Heart right ventricle (tissue), 16 donors: ENCODE results near the gene NPHP1. TPM values are rescaled to one million over a fixed set of nuclear protein-coding genes. Genes with fewer than 3 reads are reported as not detected.
"Not testable (repeated sequence)": the region's sequence is repeated elsewhere in the genome, so short reads cannot be mapped to it uniquely, and the experiment has no call there.

Experiments
- ATAC-seq, 8 donors: fragments of 200-7000 bp; cut with Tn5 transposase; one replicate each; pipeline ENCODE4 v1.9.1; 2020; ENCODE audit warnings: mild to moderate bottlenecking in 8 of 8, moderate library complexity in 8 of 8, moderate number of reproducible peaks in 1 of 8
- DNase-seq, 2 donors: peaks; one replicate each; pipeline ENCODE4 v3.0.0-alpha.2; 2020
- H3K27ac ChIP-seq, 10 donors: fragments of 200-600 bp; sonication (generic) in 2 of 10; one replicate each; pipeline versions ENCODE4 v1.5.0 to v1.8.0; 2020 to 2022; ENCODE audit warnings: mild to moderate bottlenecking in 3 of 10
- H3K27me3 ChIP-seq, 7 donors: fragments of 200-600 bp; one replicate each; pipeline ENCODE4 v1.8.0; 2021 to 2022; ENCODE audit warnings: mild to moderate bottlenecking in 2 of 7
- H3K36me3 ChIP-seq, 9 donors: fragments of 200-600 bp; sonication (generic) in 1 of 9; one replicate each; pipeline versions ENCODE4 v1.5.0 to v1.8.0; 2020 to 2022; ENCODE audit warnings: mild to moderate bottlenecking in 2 of 9
- H3K4me1 ChIP-seq, 9 donors: fragments of 200-600 bp; sonication (generic) in 1 of 9; one replicate each; pipeline versions ENCODE4 v1.5.0 to v1.8.0; 2020 to 2022; ENCODE audit warnings: mild to moderate bottlenecking in 4 of 9
- H3K4me3 ChIP-seq, 10 donors: fragments of 200-600 bp; sonication (generic) in 2 of 10; one replicate each; pipeline versions ENCODE4 v1.5.0 to v1.8.0; 2020 to 2022; ENCODE audit warnings: mild to moderate bottlenecking in 7 of 10, moderate library complexity in 2 of 10
- H3K9me3 ChIP-seq, 11 donors: fragments of 200-600 bp in 10 of 11; sonication (generic) in 2 of 11; one replicate each; pipeline versions ENCODE4 v1.5.0 to v1.8.0; 2013 to 2022; ENCODE audit warnings: mild to moderate bottlenecking in 2 of 11, control low read depth in 1 of 11, moderate library complexity in 1 of 11
- WGBS, 2 donors: extraction: QIAGEN DNeasy Blood & Tissue Kit; methylation state at CpG; one replicate each; pipeline ENCODE4 v1.1.7; 2013; ENCODE audit warnings: inconsistent platforms in 1 of 2; 5-methylcytosine and 5-hydroxymethylcytosine counted together
- intact Hi-C, 10 donors: fragments of 100-400 bp; cut with DNase I; formaldehyde crosslinking; loops; one replicate each; pipeline versions ENCODE4 v1.11.1 to v1.14.2; 2022
- polyA plus RNA-seq, 2 donors: library from polyadenylated mRNA; stranded (reverse); fragments of 200-250 nt; gene quantifications; one replicate each; pipeline ENCODE4 v1.2.3, GENCODE V29; 2013
- total RNA-seq, 10 donors: library from RNA; stranded (reverse); fragmentation: NEBNext Ultra II Directional in 3 of 10; extraction: Animal tissue kit (Norgen Biotek cat#: 25700) in 3 of 10; gene quantifications; one replicate each; pipeline versions ENCODE4 v1.2.1 to v1.2.4, GENCODE V29; 2021 to 2023
- TF ChIP-seq, protein P1 (sequence below), 9 donors: fragments of 200-600 bp; sonication (generic) in 2 of 9; IDR thresholded peaks; one replicate each; pipeline versions ENCODE4 v1.5.0 to v1.8.0; 2021 to 2022; ENCODE audit warnings: antibody characterized with exemption in 9 of 9, mild to moderate bottlenecking in 5 of 9, moderate library complexity in 1 of 9
- donor health status: Arrhythmogenic right ventricular cardiomyopathy.
- donor health status: ischemic (EF 13 %, LVEDD 7.1; RV severe dilation, severe dysfunction).
- donor health status: healthy with polysubstance abuse.
- donor health status: DM: no; HTN: yes; CAD: no.
- donor health status: DM: no; HTN: no; CAD: no.
- donor health status: ischemic (EF 25% LVEDD 6.9; RV normal size, moderate dysfunction).
- donor health status: ischemic (EF 25% LVEDD 5.7; RV mildly dilated, moderate dysfunction).
- donor health status: healthy.
- donor health status: DM: yes; HTN: yes; CAD: no.
- donor health status: Ischemic cardiomyopathy.
- donor health status: ischemic (EF 35%, LVEDD 5.7; RV mildly dilated, moderate dysfunction).
- donor health status: nonischemic (EF 11% LVEDD 7.7; RV severe dilation, severe dysfunction).
- donor health status: DM: yes; HTN: yes; CAD: no.
- donor health status: PGD.
- donor health status: ischemic (EF 29% LVEDD 5.4; RV normal size, mild dysfunction).
- donor health status: nonischemic (EF 23%, LVEDD 6.1; RV moderate dilation, normal function).

The NPHP1 gene
- total and polyA plus RNA-seq, 12 donors: 4.4 to 9.0 (median 6.3) TPM

DNA sequence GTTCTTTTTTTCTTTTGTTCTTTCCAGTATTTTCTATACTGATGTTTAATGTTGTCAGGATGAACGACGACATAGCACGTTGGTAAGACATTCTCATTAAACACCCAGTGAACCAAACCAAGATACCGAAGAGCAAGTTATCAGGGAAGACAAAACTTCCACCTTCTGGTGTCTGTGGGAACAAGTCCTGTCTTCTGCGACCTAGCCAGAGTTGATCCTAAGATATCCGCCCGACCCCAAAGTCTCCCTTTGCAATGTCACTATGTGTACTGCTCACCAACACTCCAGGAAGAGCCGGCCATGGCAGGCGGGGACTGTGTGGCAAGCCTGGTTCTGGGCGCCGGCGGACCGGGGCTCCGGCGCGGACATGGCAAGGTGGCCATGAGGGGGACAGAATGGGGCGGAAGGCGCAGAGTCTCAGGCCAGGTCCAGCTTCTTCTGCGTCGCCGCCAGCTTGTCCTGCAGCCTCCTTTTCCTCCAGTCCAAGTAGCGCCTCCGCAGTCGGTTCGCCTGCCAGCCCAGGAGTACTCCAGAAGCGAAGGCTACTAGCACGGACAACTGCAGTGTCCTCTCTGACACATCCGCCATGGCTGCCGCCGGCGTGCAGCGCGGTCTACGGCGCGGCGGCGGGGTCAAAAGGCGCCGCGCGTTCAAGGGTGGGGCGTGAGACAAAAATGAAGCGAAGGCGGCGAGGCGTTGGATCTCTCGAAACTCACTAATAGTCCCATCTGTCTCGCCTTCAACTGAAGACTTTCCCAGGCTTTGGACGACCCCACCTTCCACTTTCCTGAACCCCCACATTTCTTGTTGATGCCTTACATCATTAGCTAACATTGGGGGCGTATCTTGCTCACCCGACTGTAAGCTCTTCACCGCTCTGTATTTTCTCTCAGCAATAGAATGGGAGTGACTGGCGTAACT lies 7.4 kb upstream of the NPHP1 start, which contains the start of gene MTLN:
TSS of gene MTLN (minus strand) at position 610 of the 921 bp plus-strand sequence. CDS start at position 588, 22 bp downstream.
- H3K4me3 ChIP-seq: peak within 1 kb of the TSS; percentile 51 to 84 (median 78)
- peaks cover 0 to 7% (median 0%) of the 10 kb centered on the region in 11 donors for H3K9me3 ChIP-seq
- H3K36me3 ChIP-seq: peaks cover 0 to 27% (median 12%) of the 10 kb centered on the region in 9 donors
- peaks cover 0 to 24% (median 11%) of the 10 kb centered on the region in 9 donors for H3K4me1 ChIP-seq
- WGBS, 2 donors: 0 to 3% methylated on average over 54 of the region's 54 CpGs
- intact Hi-C loops: no loop called here
- peaks cover 0 to 17% (median 0%) of the 10 kb centered on the region in 7 donors for H3K27me3 ChIP-seq
- ATAC-seq: peak; percentile 90 to 97 (median 94)
- peak; percentile 69 to 77 for DNase-seq
- TF ChIP-seq, protein P1, sequence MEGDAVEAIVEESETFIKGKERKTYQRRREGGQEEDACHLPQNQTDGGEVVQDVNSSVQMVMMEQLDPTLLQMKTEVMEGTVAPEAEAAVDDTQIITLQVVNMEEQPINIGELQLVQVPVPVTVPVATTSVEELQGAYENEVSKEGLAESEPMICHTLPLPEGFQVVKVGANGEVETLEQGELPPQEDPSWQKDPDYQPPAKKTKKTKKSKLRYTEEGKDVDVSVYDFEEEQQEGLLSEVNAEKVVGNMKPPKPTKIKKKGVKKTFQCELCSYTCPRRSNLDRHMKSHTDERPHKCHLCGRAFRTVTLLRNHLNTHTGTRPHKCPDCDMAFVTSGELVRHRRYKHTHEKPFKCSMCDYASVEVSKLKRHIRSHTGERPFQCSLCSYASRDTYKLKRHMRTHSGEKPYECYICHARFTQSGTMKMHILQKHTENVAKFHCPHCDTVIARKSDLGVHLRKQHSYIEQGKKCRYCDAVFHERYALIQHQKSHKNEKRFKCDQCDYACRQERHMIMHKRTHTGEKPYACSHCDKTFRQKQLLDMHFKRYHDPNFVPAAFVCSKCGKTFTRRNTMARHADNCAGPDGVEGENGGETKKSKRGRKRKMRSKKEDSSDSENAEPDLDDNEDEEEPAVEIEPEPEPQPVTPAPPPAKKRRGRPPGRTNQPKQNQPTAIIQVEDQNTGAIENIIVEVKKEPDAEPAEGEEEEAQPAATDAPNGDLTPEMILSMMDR (IDR thresholded peaks at IDR 0.05): peak in 1 of 9 donors; percentile 8
- H3K27ac ChIP-seq: peak within 1 kb of the TSS; percentile 64 to 93 (median 89)

DNA sequence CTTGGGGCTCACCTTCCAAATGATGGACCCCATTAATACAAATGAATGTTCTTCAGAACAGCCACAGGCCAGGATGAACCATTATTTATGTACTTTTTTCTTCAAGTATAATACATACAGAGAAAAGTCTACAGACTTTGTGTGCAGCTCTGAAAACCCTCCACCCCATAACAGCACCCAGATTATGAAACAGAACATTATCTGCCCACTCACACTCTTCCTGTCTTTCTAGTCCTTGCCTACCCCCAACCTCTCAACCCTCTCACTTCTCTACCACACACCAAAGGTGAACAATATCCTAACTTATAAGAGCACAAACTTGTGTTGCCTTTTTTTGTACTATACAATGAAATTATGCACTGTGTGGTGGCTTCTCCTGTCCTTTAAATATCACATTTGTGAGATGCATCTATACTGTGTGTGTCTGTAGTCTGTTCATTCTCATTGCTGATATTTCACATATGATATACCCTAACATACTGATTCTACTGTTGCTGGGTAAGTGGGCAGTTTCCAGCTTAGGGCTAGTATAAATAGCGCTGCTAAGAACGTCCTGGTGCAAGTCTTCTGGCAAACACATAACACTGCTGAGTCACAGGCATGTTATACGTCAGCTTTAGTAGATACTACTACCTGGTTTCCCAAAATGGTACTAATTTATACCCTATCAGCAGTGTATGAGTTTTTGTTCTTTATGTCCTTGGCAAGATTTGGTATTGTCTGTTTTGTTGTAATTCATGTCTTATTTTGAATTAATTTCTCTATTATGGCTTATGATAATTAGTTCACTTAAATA lies 1.0 kb upstream of the NPHP1 start:
- WGBS, 2 donors: 38 to 44% methylated on average over 3 of the region's 3 CpGs
- TF ChIP-seq, protein P1 (IDR thresholded peaks at IDR 0.05): no peak
- peaks cover 0 to 35% (median 16%) of the 10 kb centered on the region in 9 donors for H3K4me1 ChIP-seq
- ATAC-seq (peak in 7 of 8 donors; percentile 39 to 81 (median 76)), DNase-seq (peak in 1 of 2 donors; percentile 33)
- intact Hi-C loops: no loop called here
- peaks cover 0 to 24% (median 10%) of the 10 kb centered on the region in 9 donors for H3K36me3 ChIP-seq
- no peaks in the 10 kb centered on the region for H3K27me3 ChIP-seq
- H3K27ac ChIP-seq: peak overlapping the region in 9 of 10 donors; percentile 50 to 85 (median 74)
- peak overlapping the region in 4 of 10 donors; percentile 80 to 92 (median 88) for H3K4me3 ChIP-seq
- no peaks in the 10 kb centered on the region for H3K9me3 ChIP-seq

DNA sequence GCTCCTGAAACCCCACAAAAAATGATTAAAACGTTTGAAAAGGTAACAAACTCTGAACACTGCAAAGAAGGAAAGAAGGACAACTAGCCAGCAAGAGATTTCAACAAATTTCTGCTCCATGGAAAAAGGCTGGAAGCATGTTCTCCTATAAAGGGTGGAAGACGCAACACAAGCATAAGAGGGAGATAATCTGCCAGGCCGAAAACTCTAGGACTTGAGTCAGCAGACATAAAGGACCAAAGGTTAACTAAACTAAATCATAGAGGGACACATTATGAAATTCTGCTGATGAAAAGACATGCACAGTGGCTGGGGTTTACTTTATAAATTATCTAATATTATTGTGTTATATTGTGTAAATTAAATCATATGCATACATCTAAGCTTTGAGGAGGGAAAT lies 6.8 kb downstream of the NPHP1 start:
- no peaks in the 10 kb centered on the region for H3K4me1 ChIP-seq
- no peak overlapping the region for H3K4me3 ChIP-seq
- 69 to 77% methylated on average over 3 of the region's 3 CpGs for WGBS, 2 donors
- no peaks in the 10 kb centered on the region for H3K9me3 ChIP-seq
- no peak for DNase-seq
- intact Hi-C loops: no loop called here
- H3K36me3 ChIP-seq: peaks cover 0 to 20% (median 0%) of the 10 kb centered on the region in 9 donors
- TF ChIP-seq, protein P1 (IDR thresholded peaks at IDR 0.05): no peak
- no peaks in the 10 kb centered on the region for H3K27me3 ChIP-seq
- no peak for ATAC-seq
- no peak overlapping the region for H3K27ac ChIP-seq

DNA sequence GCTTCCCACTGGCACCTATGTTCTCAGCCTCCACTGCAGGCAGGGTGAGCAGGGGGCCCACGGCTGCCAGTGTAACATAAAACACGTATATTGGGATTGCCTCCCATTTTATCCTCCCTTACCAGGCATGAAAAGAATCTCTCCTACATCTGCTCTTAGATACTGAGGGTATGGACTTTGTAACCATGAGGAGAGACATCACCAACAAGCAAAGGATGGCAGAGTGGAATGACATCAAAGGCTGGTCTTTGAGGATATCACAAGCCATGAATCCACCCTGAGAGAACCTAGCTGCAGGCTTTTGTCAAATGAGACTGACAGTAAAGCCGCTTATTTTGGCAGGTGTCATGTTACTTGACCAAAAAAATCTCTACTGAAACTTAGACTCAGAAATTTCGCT lies 7.4 kb downstream of the NPHP1 start:
- ATAC-seq (no peak), DNase-seq (no peak)
- H3K36me3 ChIP-seq: peaks cover 0 to 20% (median 0%) of the 10 kb centered on the region in 9 donors
- TF ChIP-seq, protein P1 (IDR thresholded peaks at IDR 0.05): no peak
- no peaks in the 10 kb centered on the region for H3K27me3 ChIP-seq
- intact Hi-C loops: no loop called here
- H3K27ac ChIP-seq: no peak overlapping the region
- no peak overlapping the region for H3K4me3 ChIP-seq
- no peaks in the 10 kb centered on the region for H3K9me3 ChIP-seq
- 74 to 76% methylated on average over 4 of the region's 4 CpGs for WGBS, 2 donors
- H3K4me1 ChIP-seq: no peaks in the 10 kb centered on the region

DNA sequence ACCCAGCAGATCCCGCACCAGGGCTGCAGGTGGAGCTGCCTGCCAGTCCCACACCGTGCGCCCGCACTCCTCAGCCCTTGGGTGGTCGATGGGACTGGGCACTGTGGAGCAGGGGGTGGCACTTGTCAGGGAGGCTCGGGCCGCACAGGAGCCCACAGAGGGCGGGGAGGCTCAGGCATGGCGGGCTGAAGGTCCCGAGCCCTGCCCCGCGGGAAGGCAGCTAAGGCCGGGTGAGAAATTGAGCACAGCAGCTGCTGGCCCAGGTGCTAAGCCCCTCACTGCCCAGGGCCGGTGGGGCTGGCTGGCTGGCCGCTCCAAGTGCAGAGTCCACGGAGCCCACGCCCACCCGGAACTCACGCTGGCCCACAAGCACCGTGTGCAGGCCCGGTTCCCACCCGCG lies 14.6 kb downstream of the NPHP1 start:
- H3K4me3 ChIP-seq, H3K27me3 ChIP-seq, ATAC-seq, H3K4me1 ChIP-seq, H3K27ac ChIP-seq, intact Hi-C loops, DNase-seq: not testable (repeated sequence)
- WGBS, 2 donors: 96 to 97% methylated on average over 21 to 23 of the region's 23 CpGs
- Histone ChIP-seq H3K36me3 (peaks cover 0 to 15% (median 0%) of the 10 kb centered on the region in 9 donors), H3K9me3 (peaks cover 0 to 14% (median 0%) of the 10 kb centered on the region in 11 donors)
